SK-N-SH treated with all-trans-retinoic acid at 6 μM for 48 hours (cell line): ENCODE measurements around the gene PPP2R3B.
A peak's percentile ranks its signal among the peaks of the same experiment; 100 is the strongest.

Source experiments
- ATAC-seq: fragments of 200-7000 bp; cut with Tn5 transposase; 3 replicates; pipeline ENCODE4 v1.9.1; 2020; ENCODE audit warnings: mild to moderate bottlenecking, moderate library complexity
- ARNTL ChIP-seq: fragments of 450-650 bp; formaldehyde crosslinking; IDR thresholded peaks from 2 replicates; pipeline ENCODE4 v1.5.0; 2020; ENCODE audit warnings: low read depth, mild to moderate bottlenecking, moderate library complexity, borderline replicate concordance
- BACH2 ChIP-seq: fragments of 250-450 bp; sonication (Bioruptor Pico); IDR thresholded peaks from 2 replicates; pipeline ENCODE4 v1.9.0; 2021; ENCODE audit warnings: mild to moderate bottlenecking, borderline replicate concordance
- CREB5 ChIP-seq: fragments of 250-450 bp; sonication (Bioruptor Pico); IDR thresholded peaks from 2 replicates; pipeline ENCODE4 v1.5.1; 2020; ENCODE audit warnings: low read depth, mild to moderate bottlenecking, moderate library complexity
- CSDC2 ChIP-seq: fragments of 250-450 bp; sonication (Bioruptor Pico); IDR thresholded peaks from 2 replicates; pipeline ENCODE4 v1.5.0; 2020; ENCODE audit warnings: mild to moderate bottlenecking, moderate library complexity
- CSRNP3 ChIP-seq: fragments of 250-450 bp; sonication (Bioruptor Pico); IDR thresholded peaks from 2 replicates; pipeline ENCODE4 v1.5.1; 2021; ENCODE audit warnings: mild to moderate bottlenecking, moderate library complexity
- ESRRG ChIP-seq: fragments of 250-450 bp; sonication (Bioruptor Pico); IDR thresholded peaks from 2 replicates; pipeline ENCODE4 v1.6.1; 2021; ENCODE audit warnings: mild to moderate bottlenecking
- GLIS3 ChIP-seq: fragments of 250-450 bp; sonication (Bioruptor Pico); IDR thresholded peaks from 2 replicates; pipeline ENCODE4 v1.5.0; 2020; ENCODE audit warnings: mild to moderate bottlenecking, moderate library complexity
- ISL1 ChIP-seq: fragments of 250-450 bp; sonication (Bioruptor Pico); IDR thresholded peaks from 2 replicates; pipeline ENCODE4 v2.1.2; 2022; ENCODE audit warnings: mild to moderate bottlenecking, moderate library complexity
- POU6F1 ChIP-seq: fragments of 250-450 bp; sonication (Bioruptor Pico); IDR thresholded peaks from 2 replicates; pipeline ENCODE4 v1.8.0; 2021; ENCODE audit warnings: low read depth, mild to moderate bottlenecking, moderate library complexity, borderline replicate concordance
- PPARA ChIP-seq: fragments of 250-450 bp; sonication (Bioruptor Pico); IDR thresholded peaks from 2 replicates; pipeline ENCODE4 v1.5.0; 2020; ENCODE audit warnings: mild to moderate bottlenecking, borderline replicate concordance
- RARB ChIP-seq: fragments of 250-450 bp; sonication (Bioruptor Pico); IDR thresholded peaks from 2 replicates; pipeline ENCODE4 v1.8.0; 2021; ENCODE audit warnings: mild to moderate bottlenecking, moderate library complexity
- SNAI2 ChIP-seq: fragments of 250-450 bp; sonication (Bioruptor Pico); IDR thresholded peaks from 2 replicates; pipeline ENCODE4 v1.5.0; 2020; ENCODE audit warnings: mild to moderate bottlenecking, moderate library complexity
- TCF4 ChIP-seq: fragments of 250-450 bp; sonication (Bioruptor Pico); IDR thresholded peaks from 2 replicates; pipeline ENCODE4 v1.8.0; 2021; ENCODE audit warnings: mild to moderate bottlenecking, moderate library complexity, borderline replicate concordance
- TOX ChIP-seq: fragments of 250-450 bp; sonication (Bioruptor Pico); IDR thresholded peaks from 2 replicates; pipeline ENCODE4 v1.8.0; 2021; ENCODE audit warnings: mild to moderate bottlenecking, moderate library complexity, borderline replicate concordance
- ZC3H10 ChIP-seq: fragments of 250-450 bp; sonication (Bioruptor Pico); IDR thresholded peaks from 2 replicates; pipeline ENCODE4 v1.5.1; 2021; ENCODE audit warnings: mild to moderate bottlenecking, moderate library complexity
- ZFP3 ChIP-seq: fragments of 250-450 bp; sonication (Bioruptor Pico); IDR thresholded peaks from 2 replicates; pipeline ENCODE4 v1.5.0; 2020; ENCODE audit warnings: mild to moderate bottlenecking, moderate library complexity
- ZFP30 ChIP-seq: fragments of 450-650 bp; formaldehyde crosslinking; IDR thresholded peaks from 2 replicates; pipeline ENCODE4 v1.5.0; 2022; ENCODE audit warnings: mild to moderate bottlenecking, moderate library complexity
- ZNF565 ChIP-seq: fragments of 450-650 bp; formaldehyde crosslinking; conservative IDR thresholded peaks from 2 replicates; pipeline ENCODE4 v1.5.0; 2020; ENCODE audit warnings: low read depth, mild to moderate bottlenecking, moderate library complexity
- ZNF70 ChIP-seq: fragments of 450-650 bp; formaldehyde crosslinking; IDR thresholded peaks from 2 replicates; pipeline ENCODE4 v1.5.0; 2020; ENCODE audit warnings: mild to moderate bottlenecking, moderate library complexity
- ZNF8 ChIP-seq: fragments of 450-650 bp; formaldehyde crosslinking; IDR thresholded peaks from 2 replicates; pipeline ENCODE4 v1.5.0; 2020; ENCODE audit warnings: mild to moderate bottlenecking, moderate library complexity
- TF ChIP-seq, protein P1 (sequence below): fragments of 250-450 bp; sonication (Bioruptor Pico); IDR thresholded peaks from 2 replicates; pipeline ENCODE4 v1.5.0; 2020; ENCODE audit warnings: mild to moderate bottlenecking, moderate library complexity
- TF ChIP-seq, protein P2 (sequence below): fragments of 250-450 bp; sonication (Bioruptor Pico); IDR thresholded peaks from 2 replicates; pipeline ENCODE4 v1.8.0; 2020; ENCODE audit warnings: mild to moderate bottlenecking, moderate library complexity, borderline replicate concordance

Gene PPP2R3B

DNA sequence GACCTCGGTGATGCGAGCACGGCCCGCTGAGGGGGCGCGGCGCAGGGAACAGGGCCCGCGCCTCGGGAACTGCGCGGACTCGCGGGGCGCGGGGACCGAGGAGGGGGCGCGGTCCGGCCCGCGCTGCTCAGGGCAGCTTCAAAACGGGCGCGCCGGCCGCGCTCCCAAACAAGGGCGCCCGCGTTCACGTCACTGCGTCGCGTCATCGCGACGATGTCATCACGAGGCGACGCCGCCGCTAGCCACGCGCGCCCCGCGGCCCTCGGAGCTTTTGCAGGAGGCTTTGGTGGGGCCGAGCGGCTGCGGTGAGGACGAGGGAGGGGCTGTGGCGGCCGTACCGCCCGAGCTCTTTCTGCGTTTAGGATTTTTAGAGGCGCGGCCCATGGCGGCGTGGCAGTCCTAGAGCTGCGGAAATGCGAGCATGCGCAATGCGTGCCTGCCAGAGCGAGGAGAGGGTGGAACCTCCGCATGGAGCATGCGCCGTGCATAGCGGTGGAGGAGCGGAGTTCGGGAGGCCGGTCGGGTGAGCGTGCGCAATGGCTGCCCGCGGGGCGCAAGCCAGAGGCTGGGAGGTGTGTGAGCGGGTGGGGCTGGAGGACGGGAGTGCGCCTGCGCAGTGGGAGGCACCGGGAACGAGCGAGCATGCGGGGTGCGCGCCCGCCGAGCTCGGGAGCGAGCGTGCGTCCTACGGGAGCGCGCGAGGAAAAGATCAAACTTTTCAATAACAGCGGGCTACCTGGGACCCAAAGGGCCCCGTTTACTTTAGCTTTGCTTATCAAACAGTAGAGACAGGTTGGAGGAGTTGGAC lies at the start of gene PPP2R3B:
PPP2R3B (minus strand) TSS at position 140 of the 808 bp plus-strand sequence. CDS start 216 bp downstream, outside the sequence.
- TF ChIP-seq RARB (CRISPR knock-in tag) (no peak), SNAI2 (peak; percentile 84; the same call in 1 of the 2 replicates), CSDC2 (peak; percentile 88), BACH2 (CRISPR knock-in tag) (no peak), ZFP3 (no peak), TCF4 (no peak), TOX (no peak), ZNF70 (CRISPR knock-in tag) (no peak), CREB5 (CRISPR knock-in tag) (no peak), ESRRG (CRISPR knock-in tag) (no peak), PPARA (CRISPR knock-in tag) (no peak), GLIS3 (CRISPR knock-in tag) (no peak), ZNF565 (CRISPR knock-in tag) (0 out of 2 replicates have a peak, but pooled peaks have one; percentile 19), ZNF8 (CRISPR knock-in tag) (no peak), ARNTL (CRISPR knock-in tag) (no peak), ZC3H10 (CRISPR knock-in tag) (no peak), POU6F1 (no peak), CSRNP3 (CRISPR knock-in tag) (no peak), ZFP30 (CRISPR knock-in tag) (no peak)
- TF ChIP-seq, protein P1, sequence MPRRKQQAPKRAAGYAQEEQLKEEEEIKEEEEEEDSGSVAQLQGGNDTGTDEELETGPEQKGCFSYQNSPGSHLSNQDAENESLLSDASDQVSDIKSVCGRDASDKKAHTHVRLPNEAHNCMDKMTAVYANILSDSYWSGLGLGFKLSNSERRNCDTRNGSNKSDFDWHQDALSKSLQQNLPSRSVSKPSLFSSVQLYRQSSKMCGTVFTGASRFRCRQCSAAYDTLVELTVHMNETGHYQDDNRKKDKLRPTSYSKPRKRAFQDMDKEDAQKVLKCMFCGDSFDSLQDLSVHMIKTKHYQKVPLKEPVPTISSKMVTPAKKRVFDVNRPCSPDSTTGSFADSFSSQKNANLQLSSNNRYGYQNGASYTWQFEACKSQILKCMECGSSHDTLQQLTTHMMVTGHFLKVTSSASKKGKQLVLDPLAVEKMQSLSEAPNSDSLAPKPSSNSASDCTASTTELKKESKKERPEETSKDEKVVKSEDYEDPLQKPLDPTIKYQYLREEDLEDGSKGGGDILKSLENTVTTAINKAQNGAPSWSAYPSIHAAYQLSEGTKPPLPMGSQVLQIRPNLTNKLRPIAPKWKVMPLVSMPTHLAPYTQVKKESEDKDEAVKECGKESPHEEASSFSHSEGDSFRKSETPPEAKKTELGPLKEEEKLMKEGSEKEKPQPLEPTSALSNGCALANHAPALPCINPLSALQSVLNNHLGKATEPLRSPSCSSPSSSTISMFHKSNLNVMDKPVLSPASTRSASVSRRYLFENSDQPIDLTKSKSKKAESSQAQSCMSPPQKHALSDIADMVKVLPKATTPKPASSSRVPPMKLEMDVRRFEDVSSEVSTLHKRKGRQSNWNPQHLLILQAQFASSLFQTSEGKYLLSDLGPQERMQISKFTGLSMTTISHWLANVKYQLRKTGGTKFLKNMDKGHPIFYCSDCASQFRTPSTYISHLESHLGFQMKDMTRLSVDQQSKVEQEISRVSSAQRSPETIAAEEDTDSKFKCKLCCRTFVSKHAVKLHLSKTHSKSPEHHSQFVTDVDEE = peak; percentile 68
- TF ChIP-seq, protein P2, sequence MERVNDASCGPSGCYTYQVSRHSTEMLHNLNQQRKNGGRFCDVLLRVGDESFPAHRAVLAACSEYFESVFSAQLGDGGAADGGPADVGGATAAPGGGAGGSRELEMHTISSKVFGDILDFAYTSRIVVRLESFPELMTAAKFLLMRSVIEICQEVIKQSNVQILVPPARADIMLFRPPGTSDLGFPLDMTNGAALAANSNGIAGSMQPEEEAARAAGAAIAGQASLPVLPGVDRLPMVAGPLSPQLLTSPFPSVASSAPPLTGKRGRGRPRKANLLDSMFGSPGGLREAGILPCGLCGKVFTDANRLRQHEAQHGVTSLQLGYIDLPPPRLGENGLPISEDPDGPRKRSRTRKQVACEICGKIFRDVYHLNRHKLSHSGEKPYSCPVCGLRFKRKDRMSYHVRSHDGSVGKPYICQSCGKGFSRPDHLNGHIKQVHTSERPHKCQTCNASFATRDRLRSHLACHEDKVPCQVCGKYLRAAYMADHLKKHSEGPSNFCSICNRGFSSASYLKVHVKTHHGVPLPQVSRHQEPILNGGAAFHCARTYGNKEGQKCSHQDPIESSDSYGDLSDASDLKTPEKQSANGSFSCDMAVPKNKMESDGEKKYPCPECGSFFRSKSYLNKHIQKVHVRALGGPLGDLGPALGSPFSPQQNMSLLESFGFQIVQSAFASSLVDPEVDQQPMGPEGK = no peak
- TF ChIP-seq, all 23 proteins: peak for 4
- peak; percentile 98 for ATAC-seq

GRCh38 chrX:435536-436122 lies 48.9 kb upstream of the PPP2R3B start:
- TF ChIP-seq CSRNP3 (CRISPR knock-in tag) = no peak
- TF ChIP-seq RARB (CRISPR knock-in tag) = no peak
- no peak for TF ChIP-seq ISL1 (CRISPR knock-in tag)
- TF ChIP-seq ZFP3 = no peak
- TF ChIP-seq TCF4 = no peak
- no peak for TF ChIP-seq GLIS3 (CRISPR knock-in tag)
- ATAC-seq = no peak
